Fibroblast of the aortic adventitia (primary cell): ENCODE measurements around the gene USP31. TPM values are rescaled to one million over a fixed set of nuclear protein-coding genes. Genes with fewer than 3 reads are reported as not detected.
A peak's percentile ranks its signal among the peaks of the same experiment; 100 is the strongest.

Experiments
- DNase-seq: peaks from one replicate; pipeline ENCODE4 v3.0.0-alpha.2; 2010; ENCODE audit warnings: low read depth
- H3K4me3 ChIP-seq: 2 replicates; pipeline ENCODE4 v1.5.1; 2011; ENCODE audit warnings: low read depth, mild to moderate bottlenecking, control low read depth, low read length, moderate library complexity
- CTCF ChIP-seq: IDR thresholded peaks from 2 replicates; pipeline ENCODE4 v1.5.1; 2011; ENCODE audit warnings: mild to moderate bottlenecking, low read length, control low read depth, inconsistent platforms; ENCODE audit not compliant: insufficient read depth
- total RNA-seq: library from RNA; depleted of rRNA; stranded (reverse); fragments of >200 nt; gene quantifications from 2 replicates; pipeline ENCODE4 v1.2.3, GENCODE V29; 2012; ENCODE audit warnings: low replicate concordance

USP31 gene
- total RNA-seq, 1 donor, result 9.0 TPM

- H3K4me3 ChIP-seq, result no peak overlapping the region
- DNase-seq, result peak; percentile 76
- no peak for TF ChIP-seq CTCF
Observed at GRCh38 chr16:23081675-23082119, 67.6 kb downstream of the USP31 start.

- no peak for TF ChIP-seq CTCF
- DNase-seq, result no peak
- no peak overlapping the region for H3K4me3 ChIP-seq
Observed at GRCh38 chr16:23080747-23081146, 68.5 kb downstream of the USP31 start.

GRCh38 chr16:23080329-23080728 is 68.9 kb downstream of the USP31 start:
- H3K4me3 ChIP-seq, result no peak overlapping the region
- DNase-seq, result no peak
- TF ChIP-seq CTCF, result no peak

GRCh38 chr16:23079675-23080301 is 69.5 kb downstream of the USP31 start:
- no peak overlapping the region for H3K4me3 ChIP-seq
- no peak for TF ChIP-seq CTCF
- no peak for DNase-seq

GRCh38 chr16:23074423-23074822 is 74.8 kb downstream of the USP31 start:
- H3K4me3 ChIP-seq, result no peak overlapping the region
- DNase-seq, result peak; percentile 43
- TF ChIP-seq CTCF, result no peak

- peak; percentile 20 for DNase-seq
- no peak overlapping the region for H3K4me3 ChIP-seq
- TF ChIP-seq CTCF, result no peak
Observed at GRCh38 chr16:23072769-23073549, 76.3 kb downstream of the USP31 start.
